HG03025 (cell line): Measurements from ENCODE around the gene PADI6.
"Not testable (repeated sequence)": the region's sequence is repeated elsewhere in the genome, so short reads cannot be mapped to it uniquely, and the experiment has no call there.

ENCODE experiments used
- ATAC-seq: cut with Tn5 transposase; IDR thresholded peaks from one replicate; pipeline ENCODE4 v1.9.1; 2021; ENCODE audit warnings: mild to moderate bottlenecking, moderate library complexity; ENCODE audit not compliant: unreplicated experiment, low FRiP score

The PADI6 gene

GRCh38 chr1:17371896-17372295 is at the start of gene PADI6:
PADI6 (plus strand) TSS chr1:17372196; CDS start chr1:17372246, 50 bp downstream.
- ATAC-seq: no peak

DNA sequence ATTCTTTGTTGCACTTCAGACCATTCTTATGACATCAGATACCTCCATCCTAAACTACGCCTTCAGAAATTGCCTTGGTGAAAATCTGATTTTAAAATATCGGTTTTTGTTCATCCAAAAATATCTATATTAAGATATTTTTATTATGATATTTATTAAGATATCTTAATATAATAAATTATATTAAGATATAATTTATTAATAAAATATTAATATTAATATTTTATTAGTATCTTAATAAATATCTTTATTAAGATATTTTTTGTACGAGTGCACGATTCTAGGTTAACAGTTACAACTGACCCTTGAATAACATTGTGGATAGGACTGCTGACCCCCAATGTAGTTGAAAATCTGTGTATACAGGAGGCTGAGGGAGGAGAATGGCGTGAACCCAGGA is 43.1 kb upstream of the PADI6 start:
- no peak for ATAC-seq

DNA sequence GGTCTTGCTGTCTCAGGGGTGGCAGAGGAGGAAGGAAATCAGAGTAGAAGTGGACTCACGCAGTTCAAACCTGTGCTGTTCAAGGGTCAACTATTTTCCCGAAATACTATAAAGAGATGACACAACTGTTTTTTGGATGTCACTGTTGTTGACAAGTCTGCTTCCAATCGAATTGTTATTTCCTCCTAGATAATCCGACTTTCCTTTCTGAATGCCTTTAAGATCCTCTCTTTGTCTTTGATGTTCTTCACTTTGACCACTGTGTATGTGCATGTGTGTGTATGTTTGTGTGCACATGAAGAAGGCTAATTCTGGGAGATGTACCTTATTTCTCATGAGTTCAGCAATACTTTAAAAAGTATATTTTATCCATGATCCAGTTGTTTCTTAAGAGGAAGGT is 42.4 kb upstream of the PADI6 start:
- no peak for ATAC-seq

GRCh38 chr1:17330856-17331255 is 41.1 kb upstream of the PADI6 start:
- ATAC-seq: no peak

DNA sequence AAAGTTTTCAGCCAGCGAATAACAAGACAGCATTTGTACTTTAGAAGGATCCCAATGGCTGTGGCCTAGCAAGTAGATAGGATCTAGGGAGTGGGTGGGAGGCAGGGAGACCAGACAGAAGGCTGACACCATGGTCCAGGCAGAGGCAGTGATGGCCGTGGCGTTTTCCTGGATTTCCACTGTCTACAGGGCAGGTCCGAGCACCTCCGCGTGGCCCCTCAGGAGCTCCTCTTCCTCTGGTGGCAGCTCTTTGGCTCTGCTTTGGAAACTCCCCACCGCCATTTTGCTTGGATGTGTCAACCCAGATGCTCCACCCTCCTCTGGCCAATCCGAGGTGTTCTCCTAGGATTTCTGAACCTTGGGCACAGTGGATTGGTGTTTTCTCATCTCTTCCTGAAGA is 38.9 kb upstream of the PADI6 start:
- no peak for ATAC-seq

GRCh38 chr1:17335821-17336710 is 35.9 kb upstream of the PADI6 start:
- ATAC-seq: no peak

- ATAC-seq: no peak
Measured at GRCh38 chr1:17338706-17339493, 33.1 kb upstream of the PADI6 start.

DNA sequence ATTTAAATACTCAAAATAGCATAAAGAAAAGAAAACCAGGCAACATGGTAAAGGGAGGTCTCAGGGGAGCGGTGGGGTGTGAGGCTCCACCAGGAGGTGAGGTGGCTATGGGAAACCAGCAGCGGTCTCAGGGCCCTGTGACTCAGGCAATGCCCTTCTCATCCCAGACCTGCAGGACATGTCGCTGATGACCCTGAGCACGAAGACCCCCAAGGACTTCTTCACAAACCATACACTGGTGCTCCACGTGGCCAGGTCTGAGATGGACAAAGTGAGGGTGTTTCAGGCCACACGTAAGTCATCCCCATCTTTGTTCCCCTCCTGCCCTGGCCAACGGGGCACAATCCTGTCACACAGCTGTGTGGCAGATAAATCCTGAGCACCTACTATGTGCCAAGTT is 32.5 kb upstream of the PADI6 start:
- ATAC-seq: no peak

DNA sequence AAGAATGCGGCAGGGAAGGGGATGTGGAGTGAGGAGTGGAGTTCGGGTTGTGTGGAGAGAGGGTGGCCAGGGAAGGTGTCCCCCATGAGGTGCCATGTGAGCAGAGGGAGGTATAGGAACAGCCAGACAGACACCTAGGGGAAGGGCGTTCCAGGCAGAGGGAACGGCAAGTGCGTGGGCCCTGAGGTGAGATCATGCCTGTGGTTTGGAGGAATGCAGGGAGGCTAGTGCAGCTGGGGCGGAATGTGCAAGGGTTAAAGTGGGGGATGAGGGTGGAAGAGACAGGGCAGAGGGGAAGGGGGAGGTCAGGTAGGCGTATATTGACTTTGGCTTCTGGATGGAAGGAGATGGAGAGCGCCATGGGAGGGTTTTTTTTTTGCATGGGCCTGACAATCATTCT is 31.6 kb upstream of the PADI6 start:
- ATAC-seq: no peak

GRCh38 chr1:17342014-17342441 is 30.0 kb upstream of the PADI6 start:
- no peak for ATAC-seq

GRCh38 chr1:17345506-17345905 is 26.5 kb upstream of the PADI6 start:
- not testable (repeated sequence) for ATAC-seq

DNA sequence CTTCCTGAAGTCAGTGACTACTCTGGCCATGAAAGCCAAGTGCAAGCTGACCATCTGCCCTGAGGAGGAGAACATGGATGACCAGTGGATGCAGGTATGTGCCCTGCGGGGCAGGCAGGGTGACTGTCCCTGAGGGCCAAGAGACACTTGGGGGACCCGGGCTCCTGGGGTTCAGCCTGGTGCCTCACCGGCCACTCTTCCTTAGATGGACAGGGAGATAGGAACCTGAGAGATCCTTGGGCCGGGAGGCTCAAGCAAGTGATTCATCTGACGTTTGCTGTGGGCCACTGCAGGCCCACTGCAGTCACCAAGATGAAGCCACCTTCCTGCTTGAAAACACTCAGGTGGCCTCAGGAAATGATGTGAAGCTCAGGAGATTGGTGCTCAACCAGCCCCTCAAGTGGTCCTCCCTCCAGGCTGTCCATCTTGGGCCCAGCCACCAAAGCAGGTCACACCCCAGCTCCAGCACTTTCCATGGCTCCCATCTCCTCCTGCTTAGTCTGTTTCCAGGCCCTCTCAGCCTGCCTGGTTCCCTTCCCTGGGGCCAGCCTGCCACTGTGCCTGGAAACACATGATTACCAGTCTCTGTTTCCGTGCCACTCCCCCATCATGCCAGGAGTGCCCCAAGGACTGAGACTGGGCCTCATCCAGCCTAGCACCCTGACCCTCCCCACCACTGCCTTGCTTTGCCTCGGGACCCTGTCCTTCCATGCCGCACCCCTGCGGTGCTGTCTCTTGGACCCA is 25.8 kb upstream of the PADI6 start:
- no peak for ATAC-seq

- ATAC-seq: no peak
Measured at GRCh38 chr1:17347769-17348592, 24.0 kb upstream of the PADI6 start.

GRCh38 chr1:17348593-17349234 is 23.3 kb upstream of the PADI6 start:
- ATAC-seq: peak; percentile 43

- no peak for ATAC-seq
Measured at GRCh38 chr1:17350083-17350482, 21.9 kb upstream of the PADI6 start.

DNA sequence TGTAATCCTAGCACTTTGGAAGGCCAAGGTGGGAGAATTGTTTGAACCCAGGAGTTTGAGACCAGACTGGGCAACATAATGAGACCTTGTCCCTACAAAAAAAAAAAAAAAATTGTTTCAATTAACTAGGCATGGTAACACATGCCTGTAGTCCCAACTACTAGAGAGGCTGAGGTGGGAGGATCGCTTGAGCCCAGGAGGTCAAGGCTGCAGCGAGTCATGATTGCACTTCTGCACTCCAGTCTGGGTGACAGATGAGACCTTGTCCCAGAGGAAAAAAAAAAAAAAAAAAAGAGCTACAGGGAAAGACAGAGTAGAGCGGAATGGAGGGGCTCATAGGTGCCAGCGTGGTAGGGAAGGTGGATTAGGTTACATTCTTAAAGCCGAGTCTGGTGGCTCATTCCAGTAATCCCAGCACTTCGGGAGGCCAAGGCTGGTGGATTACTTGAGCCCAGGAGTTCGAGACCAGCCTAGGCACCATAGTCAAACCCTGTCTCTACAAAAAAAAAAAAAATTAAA is 21.0 kb upstream of the PADI6 start:
- ATAC-seq: no peak

DNA sequence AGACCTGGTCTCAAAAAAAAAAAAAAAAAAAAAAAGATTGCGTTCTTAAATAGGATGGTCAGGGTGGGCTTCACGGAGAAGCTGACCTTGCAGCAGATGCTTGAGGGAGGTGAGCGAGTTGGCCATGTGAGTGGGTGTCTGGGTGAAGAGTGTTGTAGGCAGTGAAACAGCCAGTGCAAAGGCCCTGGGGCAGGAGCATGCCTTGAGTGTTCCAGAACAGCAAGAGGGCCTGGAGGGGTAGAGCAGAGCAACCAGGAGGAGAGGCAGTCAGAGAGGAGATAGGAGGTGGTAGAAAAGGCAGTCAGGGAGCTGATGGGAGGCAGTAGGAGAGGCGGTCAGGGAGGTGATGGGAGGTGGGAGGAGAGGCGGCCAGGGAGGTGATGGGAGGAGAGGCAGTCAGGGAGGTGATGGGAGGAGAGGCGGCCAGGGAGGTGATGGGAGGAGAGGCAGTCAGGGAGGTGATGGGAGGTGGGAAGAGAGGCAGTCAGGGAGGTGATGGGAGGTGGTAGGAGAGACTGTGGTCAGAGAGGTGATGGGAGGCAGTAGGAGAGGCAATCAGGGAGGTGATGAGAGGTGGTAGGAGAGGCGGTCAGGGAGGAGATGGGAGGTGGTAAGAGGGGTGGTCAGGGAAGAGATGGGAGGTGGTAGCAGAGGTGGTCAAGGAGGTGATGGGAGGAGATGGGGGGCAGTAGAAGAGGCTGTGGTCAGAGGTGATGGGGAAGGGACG is 20.2 kb upstream of the PADI6 start:
- no peak for ATAC-seq

GRCh38 chr1:17352419-17352909 is 19.5 kb upstream of the PADI6 start:
- ATAC-seq: no peak

GRCh38 chr1:17355898-17356297 is 16.1 kb upstream of the PADI6 start:
- ATAC-seq: no peak
